ENCODE data around the gene ZBTB7C. TPM values are rescaled to one million over a fixed set of nuclear protein-coding genes. Genes with fewer than 3 reads are reported as not detected.

ZBTB7C gene
- total and polyA plus RNA-seq, 2 of the 4 experiments (the other 2 are of a cell fraction): not detected

- H3K9me1 ChIP-seq (ENCODE audit: insufficient read depth, low read length): no peaks in the 10 kb centered on the region
- no peaks in the 10 kb centered on the region for H3K79me1 ChIP-seq (ENCODE audit: low read depth in 1 of 2, low read length in 2 of 2)
- 40% methylated on average over 1 of the region's 4 CpGs; no CpG with 5 or more reads in 1 of the 2 experiments for WGBS, 2 experiments (ENCODE audit: extremely low coverage in 2 of 2, insufficient read length in 1 of 2)
- H2BK120ac ChIP-seq (ENCODE audit: low read depth, low read length): no peak overlapping the region
- dilution Hi-C loops (cut with HindIII; ENCODE audit: low sequenced_read_pairs, unreplicated experiment): no loop called here
- no peak overlapping the region for H3K27ac ChIP-seq (ENCODE audit: insufficient read depth, low read length)
- intact Hi-C loops (cut with micrococcal nuclease): no loop called here
- H3K4me3 ChIP-seq (ENCODE audit: insufficient read depth, low read depth, low read length): no peak overlapping the region
- no peaks in the 10 kb centered on the region for H3K4me1 ChIP-seq (ENCODE audit: control insufficient read depth, insufficient read depth, low read length)
- in situ Hi-C loops (cut with MboI; ENCODE audit: low sequenced_read_pairs): no loop called here
- H3K4me2 ChIP-seq (ENCODE audit: low read depth, low read length): no peak overlapping the region
- no peak for TF ChIP-seq MAZ (IDR thresholded peaks at IDR 0.05; ENCODE audit: borderline replicate concordance, low read depth, low read length)
- TF ChIP-seq RAD21 (IDR thresholded peaks at IDR 0.05; ENCODE audit: low read length): no peak
- ATAC-seq (ENCODE audit: low read depth) (no peak), DNase-seq (no peak)
- H2BK5ac ChIP-seq (ENCODE audit: low read depth, low read length, poor library complexity, severe bottlenecking): no peak overlapping the region
- H3K18ac ChIP-seq (ENCODE audit: low read depth, low read length): no peak overlapping the region
- H3K9me3 ChIP-seq (ENCODE audit: control insufficient read depth, insufficient read depth, low read length): no peaks in the 10 kb centered on the region
- no peaks in the 10 kb centered on the region for H4K20me1 ChIP-seq (ENCODE audit: insufficient read depth, low read length)
- no peak overlapping the region for H3K56ac ChIP-seq (ENCODE audit: extremely low read depth, insufficient read depth, low read length)
- no peak overlapping the region for H4K8ac ChIP-seq (ENCODE audit: low read depth in 2 of 2, low read length in 2 of 2)
- H3K27me3 ChIP-seq (ENCODE audit: control insufficient read depth, insufficient read depth, low read length): no peaks in the 10 kb centered on the region
- H3K4ac ChIP-seq (ENCODE audit: low read depth, low read length): no peak overlapping the region
- no peak overlapping the region for H2AFZ ChIP-seq (replicated peaks; ENCODE audit: low read length, poor library complexity)
- no peak overlapping the region for H2AK5ac ChIP-seq (ENCODE audit: low read depth, low read length)
- H3K9ac ChIP-seq (ENCODE audit: low read depth, low read length): no peak overlapping the region
- no peak overlapping the region for H2BK20ac ChIP-seq (ENCODE audit: low read depth, low read length)
- BruUV-seq (replicated peaks): no TSS peak
- no peak overlapping the region for H3K23ac ChIP-seq (ENCODE audit: low read depth, low read length)
- ChIA-PET CTCF (no interaction called here), POLR2A (ENCODE audit: unreplicated experiment) (no interaction called here)
- H3K14ac ChIP-seq (replicated peaks; ENCODE audit: low read depth, low read length): no peak overlapping the region
- H2BK15ac ChIP-seq (ENCODE audit: low read depth, low read length): no peak overlapping the region
- no peak overlapping the region for H2AK9ac ChIP-seq (replicated peaks; ENCODE audit: low read depth, low read length, poor library complexity)
- no peaks in the 10 kb centered on the region for H3K36me3 ChIP-seq (ENCODE audit: control insufficient read depth, insufficient read depth, low read length)
- no peak overlapping the region for H4K5ac ChIP-seq (ENCODE audit: low read depth, low read length)
- H4K91ac ChIP-seq (ENCODE audit: insufficient read depth, low read depth, low read length): no peak overlapping the region
Measured at GRCh38 chr18:48203288-48203945, 205.8 kb downstream of the ZBTB7C start.
